Gastrocnemius medialis (tissue), 4 donors: ENCODE data around the gene RPP21.

ENCODE experiments used
- POLR2A ChIP-seq, 2 donors: fragments of 450-650 bp; IDR thresholded peaks; one replicate each; pipeline ENCODE4 v1.6.1; 2017; ENCODE audit warnings: antibody characterized with exemption in 2 of 2, mild to moderate bottlenecking in 2 of 2, moderate library complexity in 2 of 2
- TF ChIP-seq, protein P1 (sequence below), 5 experiments: fragments of 450-650 bp in 3 of 5; fragments of 200-600 bp in 2 of 5; sonication (generic) in 2 of 5; IDR thresholded peaks in 4 of 5; conservative IDR thresholded peaks in 1 of 5; 1 replicate in 4 of 5; 2 replicates in 1 of 5; pipeline ENCODE4 v1.5.1; 2016 to 2019; ENCODE audit warnings: antibody characterized with exemption in 5 of 5, mild to moderate bottlenecking in 3 of 5, moderate library complexity in 3 of 5

DNA sequence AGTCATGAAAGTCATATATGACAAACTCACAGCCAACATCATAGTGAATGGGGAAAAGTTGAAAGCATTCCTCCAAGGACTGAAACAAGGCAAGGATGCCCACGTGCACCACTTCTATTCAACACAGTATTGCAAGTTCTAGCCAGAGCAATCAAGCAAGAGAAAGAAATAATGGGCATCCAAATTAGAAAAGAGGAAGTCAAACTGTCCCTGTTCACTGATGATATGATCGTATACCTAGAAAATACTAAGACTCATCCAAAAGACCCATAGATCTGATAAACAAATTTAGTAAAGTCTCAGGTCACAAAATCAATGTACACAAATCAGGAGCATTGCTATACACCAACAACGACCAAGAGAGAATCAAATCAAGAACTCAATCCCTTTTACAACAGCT, 41.2 kb downstream of the RPP21 start:
- TF ChIP-seq, protein P1, sequence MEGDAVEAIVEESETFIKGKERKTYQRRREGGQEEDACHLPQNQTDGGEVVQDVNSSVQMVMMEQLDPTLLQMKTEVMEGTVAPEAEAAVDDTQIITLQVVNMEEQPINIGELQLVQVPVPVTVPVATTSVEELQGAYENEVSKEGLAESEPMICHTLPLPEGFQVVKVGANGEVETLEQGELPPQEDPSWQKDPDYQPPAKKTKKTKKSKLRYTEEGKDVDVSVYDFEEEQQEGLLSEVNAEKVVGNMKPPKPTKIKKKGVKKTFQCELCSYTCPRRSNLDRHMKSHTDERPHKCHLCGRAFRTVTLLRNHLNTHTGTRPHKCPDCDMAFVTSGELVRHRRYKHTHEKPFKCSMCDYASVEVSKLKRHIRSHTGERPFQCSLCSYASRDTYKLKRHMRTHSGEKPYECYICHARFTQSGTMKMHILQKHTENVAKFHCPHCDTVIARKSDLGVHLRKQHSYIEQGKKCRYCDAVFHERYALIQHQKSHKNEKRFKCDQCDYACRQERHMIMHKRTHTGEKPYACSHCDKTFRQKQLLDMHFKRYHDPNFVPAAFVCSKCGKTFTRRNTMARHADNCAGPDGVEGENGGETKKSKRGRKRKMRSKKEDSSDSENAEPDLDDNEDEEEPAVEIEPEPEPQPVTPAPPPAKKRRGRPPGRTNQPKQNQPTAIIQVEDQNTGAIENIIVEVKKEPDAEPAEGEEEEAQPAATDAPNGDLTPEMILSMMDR (IDR thresholded peaks at IDR 0.05 in 4 of 5, conservative IDR thresholded peaks at IDR 0.05 in 1 of 5), result no peak
- no peak for TF ChIP-seq POLR2A (IDR thresholded peaks at IDR 0.05)
